ENCODE results near the gene LRRC43.

The LRRC43 gene

GRCh38 chr12:122205053-122205925 is 22.4 kb downstream of the LRRC43 start:
- H3K4me3 ChIP-seq (ENCODE audit: control insufficient read depth, low read depth, low read length): no peak overlapping the region
- no peak for TF ChIP-seq CTCF (conservative IDR thresholded peaks at IDR 0.05; ENCODE audit: control insufficient read depth, insufficient read depth, low read depth, low read length)
- DNase-seq (ENCODE audit: low read depth): no peak

GRCh38 chr12:122206111-122206881 is 23.4 kb downstream of the LRRC43 start:
- DNase-seq (ENCODE audit: low read depth): no peak
- TF ChIP-seq CTCF (conservative IDR thresholded peaks at IDR 0.05; ENCODE audit: control insufficient read depth, insufficient read depth, low read depth, low read length): no peak
- no peak overlapping the region for H3K4me3 ChIP-seq (ENCODE audit: control insufficient read depth, low read depth, low read length)

- no peak for DNase-seq (ENCODE audit: low read depth)
- H3K4me3 ChIP-seq (ENCODE audit: control insufficient read depth, low read depth, low read length): no peak overlapping the region
- TF ChIP-seq CTCF (conservative IDR thresholded peaks at IDR 0.05; ENCODE audit: control insufficient read depth, insufficient read depth, low read depth, low read length): no peak
These were observed 24.1 kb downstream of the LRRC43 start for GRCh38 chr12:122206976-122207375.

GRCh38 chr12:122207391-122207790 is 24.5 kb downstream of the LRRC43 start:
- TF ChIP-seq CTCF (conservative IDR thresholded peaks at IDR 0.05; ENCODE audit: control insufficient read depth, insufficient read depth, low read depth, low read length): no peak
- no peak overlapping the region for H3K4me3 ChIP-seq (ENCODE audit: control insufficient read depth, low read depth, low read length)
- no peak for DNase-seq (ENCODE audit: low read depth)

- no peak for DNase-seq (ENCODE audit: low read depth)
- no peak for TF ChIP-seq CTCF (conservative IDR thresholded peaks at IDR 0.05; ENCODE audit: control insufficient read depth, insufficient read depth, low read depth, low read length)
- no peak overlapping the region for H3K4me3 ChIP-seq (ENCODE audit: control insufficient read depth, low read depth, low read length)
These were observed 25.3 kb downstream of the LRRC43 start for GRCh38 chr12:122208073-122208820.

GRCh38 chr12:122215771-122216170 is 32.8 kb downstream of the LRRC43 start:
- DNase-seq (ENCODE audit: low read depth): peak; percentile 61
- no peak for TF ChIP-seq CTCF (conservative IDR thresholded peaks at IDR 0.05; ENCODE audit: control insufficient read depth, insufficient read depth, low read depth, low read length)
- H3K4me3 ChIP-seq (ENCODE audit: control insufficient read depth, low read depth, low read length): no peak overlapping the region
